GM21619 (cell line): ENCODE measurements around the gene BSND.

Experiments used
- ATAC-seq: cut with Tn5 transposase; IDR thresholded peaks from one replicate; pipeline ENCODE4 v1.9.1; 2021; ENCODE audit not compliant: unreplicated experiment

Gene BSND

DNA sequence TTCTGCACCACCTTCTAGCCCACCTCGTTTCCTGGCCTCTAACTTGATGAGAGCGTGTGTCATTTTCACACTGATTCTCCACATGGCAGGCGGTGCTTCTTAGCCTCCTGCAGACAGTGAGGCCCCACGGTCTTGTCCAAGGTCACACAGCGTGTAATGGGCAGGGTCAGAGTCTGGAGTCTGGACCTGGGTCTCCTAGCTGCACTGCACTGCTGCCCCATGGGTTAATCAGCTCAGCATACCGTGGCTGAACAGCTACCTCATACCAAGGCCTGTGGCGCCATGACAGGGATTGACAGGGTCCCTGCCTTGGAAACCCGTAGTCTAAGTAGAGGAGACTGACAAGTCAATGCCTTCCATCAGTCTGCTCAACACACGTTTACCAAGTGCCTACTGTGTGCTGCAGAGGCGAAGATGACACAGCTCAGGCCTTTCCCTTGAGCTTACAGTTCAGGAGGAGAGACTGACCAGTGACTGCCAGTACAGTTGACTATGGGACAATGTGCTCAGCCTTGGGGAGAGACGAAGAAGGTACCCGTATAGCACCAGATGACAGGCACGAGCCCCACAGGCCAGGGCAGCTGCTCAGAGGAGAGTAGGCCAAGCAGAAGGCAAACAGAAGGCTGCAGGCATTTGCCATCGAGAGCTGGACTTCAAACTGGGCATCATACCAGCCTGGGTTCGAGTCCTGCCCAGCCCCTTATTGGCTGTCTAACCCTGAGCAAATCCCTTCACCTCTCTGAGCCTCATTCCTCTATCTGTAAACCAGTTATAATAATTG lies 46.1 kb downstream of the BSND start:
- ATAC-seq: no peak

DNA sequence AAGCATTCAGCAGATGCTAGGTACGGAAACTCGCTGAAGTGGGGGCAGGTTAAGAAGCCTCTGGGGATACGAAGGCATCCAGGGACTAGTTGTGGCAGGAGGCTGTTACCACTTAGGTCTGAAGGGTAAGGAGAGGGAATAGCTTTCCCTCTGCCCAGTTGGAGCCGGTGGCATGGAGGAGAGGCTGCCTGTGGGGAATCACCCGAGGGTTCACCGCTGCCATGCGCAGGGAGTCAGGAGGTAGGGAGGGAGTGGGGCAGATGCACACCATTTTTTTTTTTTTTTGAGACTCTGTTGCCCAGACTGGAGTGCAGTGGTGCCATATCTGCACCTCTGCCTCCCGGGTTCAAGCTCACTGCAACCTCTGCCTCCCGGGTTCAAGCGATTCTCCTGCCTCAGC lies 46.7 kb downstream of the BSND start:
- no peak for ATAC-seq

DNA sequence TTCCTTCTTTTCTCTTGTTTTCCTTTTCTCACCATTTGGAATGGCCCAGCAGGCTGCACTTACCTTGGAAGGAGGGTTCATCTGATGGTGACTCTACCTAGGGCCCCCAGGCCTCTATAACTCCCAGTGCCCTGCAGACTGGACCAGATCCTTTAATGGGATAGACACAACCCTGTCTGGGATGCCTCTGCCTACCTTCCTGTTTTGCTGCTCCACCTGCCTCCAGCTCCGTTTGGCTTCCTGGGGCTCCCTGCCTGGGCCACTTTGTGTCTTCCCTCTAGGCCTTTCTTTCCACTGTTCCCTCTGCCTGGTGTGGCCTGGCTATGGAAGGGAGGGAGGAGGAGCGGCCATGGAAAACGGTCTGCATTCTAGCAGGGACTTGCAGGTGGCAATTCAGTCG lies 48.1 kb downstream of the BSND start:
- no peak for ATAC-seq

DNA sequence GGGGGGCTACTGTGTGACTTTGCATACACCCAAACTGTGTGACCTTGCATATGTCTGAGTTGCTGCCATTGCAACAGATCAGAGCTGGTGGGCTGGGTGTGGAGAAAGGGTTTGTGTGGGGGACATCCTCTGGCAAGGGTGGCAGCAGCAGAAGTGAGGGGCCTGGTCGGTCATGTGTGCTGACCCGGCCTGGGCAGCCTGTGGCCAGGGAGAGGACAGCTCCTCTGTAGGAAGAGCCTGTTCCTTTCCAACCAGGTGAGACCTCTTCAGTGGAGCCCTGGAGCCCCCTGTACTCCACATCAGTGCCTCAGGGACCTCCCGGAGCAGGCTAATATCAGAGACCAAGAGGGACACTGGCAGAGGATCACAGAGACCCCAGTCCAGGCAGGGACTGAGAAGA lies 48.9 kb downstream of the BSND start:
- ATAC-seq: no peak

DNA sequence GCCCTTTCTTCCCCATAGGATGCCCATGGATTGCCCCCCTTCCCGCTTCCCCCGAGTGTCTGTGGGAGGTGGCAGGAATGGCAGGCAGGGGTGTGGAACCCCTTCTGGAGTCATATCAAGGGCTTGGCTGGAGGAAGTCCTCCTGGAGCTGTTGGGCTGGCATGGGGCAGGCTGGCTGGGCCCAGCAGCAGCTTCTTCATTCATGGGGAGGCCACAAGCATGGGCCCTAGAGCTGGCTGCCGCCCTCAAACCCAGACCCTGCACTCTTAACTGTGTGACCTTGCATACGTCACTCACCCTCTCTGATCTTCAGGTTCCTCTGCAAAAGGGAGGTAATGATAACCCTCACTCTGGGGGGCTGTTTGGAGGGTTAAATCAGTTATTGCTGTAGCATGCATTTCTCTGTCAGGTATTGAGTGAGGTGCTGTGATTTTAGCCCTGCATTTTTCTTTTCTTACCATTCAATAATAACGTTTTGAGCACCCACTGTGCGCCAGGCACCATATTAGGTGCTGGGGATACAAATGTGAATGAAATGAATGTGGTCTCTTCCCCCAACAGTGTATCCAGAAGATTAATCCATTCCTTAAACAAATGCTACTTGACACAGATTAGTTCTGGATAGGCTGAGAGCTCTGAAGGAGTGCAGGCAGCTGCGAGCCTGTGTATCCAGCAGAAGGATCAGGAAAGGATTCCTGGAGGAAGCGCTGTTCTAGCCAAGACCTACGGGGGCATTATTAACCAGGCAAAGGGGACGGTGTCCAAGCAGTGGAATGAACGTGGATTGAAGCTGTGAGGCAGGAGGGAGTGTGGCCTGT lies 49.9 kb downstream of the BSND start:
- no peak for ATAC-seq

DNA sequence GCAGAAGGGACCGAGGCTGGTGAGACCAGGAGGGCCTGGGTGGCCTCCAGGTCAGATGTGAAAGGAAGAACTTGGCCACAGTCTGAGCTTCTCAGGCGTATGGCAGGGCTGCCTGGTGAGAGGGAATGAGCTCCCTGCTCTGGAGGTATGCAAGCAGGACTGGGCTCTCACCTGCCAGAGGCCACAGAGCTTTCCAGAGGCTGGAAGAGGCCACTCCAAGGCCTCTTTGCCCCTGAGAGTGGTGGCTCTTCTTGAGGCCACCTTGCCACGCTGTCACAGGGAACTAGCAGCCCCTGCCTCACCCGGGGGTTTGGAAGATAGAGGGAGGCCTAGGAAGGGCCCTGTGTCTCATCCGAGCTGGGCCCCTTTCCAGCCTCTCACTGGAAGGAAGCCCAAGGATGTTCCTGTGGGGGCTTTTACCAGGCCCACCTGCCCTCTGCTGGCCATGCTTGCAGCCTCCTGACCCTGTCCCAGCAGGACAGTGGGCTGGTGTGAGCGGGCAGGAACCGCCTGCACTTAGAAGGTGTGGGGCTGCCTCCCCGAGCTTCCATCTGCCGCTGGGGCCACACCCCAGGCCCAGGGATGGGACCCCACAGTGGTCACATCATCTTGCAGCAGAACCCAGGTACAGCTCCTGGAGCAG lies 50.7 kb downstream of the BSND start:
- no peak for ATAC-seq

DNA sequence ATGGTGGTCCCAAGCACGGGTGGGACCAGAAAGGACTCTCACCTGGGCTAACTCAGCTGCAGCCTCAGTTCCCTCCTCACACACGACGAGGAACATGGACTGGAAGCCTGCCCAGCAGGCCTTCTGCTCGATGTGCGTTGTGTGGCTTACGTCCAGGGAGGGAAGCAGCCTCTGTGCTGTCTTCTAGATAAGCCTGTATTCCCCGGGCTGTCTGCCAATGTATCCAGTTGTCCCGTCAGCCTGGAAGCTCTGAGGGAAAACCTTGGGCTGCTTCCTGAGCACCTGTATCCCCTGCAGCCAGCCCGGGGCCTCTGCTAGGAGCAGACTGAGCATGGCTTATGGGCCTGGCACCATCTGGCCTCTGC lies 51.2 kb downstream of the BSND start:
- no peak for ATAC-seq

DNA sequence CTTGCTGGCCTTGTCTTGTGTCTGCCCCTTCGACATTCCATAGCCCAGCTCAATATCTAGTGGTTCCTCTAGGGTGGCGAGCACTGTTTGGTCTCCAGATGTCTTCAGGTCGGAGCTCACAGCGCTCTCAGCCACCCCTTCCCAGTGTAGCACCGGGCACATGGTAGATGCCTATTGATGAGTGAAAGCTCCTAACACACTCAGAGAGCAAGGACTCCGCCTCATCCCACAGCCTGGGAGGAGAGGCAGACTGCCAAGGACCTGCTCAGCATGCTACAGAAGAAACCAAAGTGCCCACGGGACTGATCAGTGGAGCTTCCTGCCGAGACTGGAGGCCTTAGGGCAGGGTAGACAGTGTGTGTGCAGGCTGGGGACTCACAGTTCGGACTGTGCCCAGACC lies 51.5 kb downstream of the BSND start:
- ATAC-seq: no peak

DNA sequence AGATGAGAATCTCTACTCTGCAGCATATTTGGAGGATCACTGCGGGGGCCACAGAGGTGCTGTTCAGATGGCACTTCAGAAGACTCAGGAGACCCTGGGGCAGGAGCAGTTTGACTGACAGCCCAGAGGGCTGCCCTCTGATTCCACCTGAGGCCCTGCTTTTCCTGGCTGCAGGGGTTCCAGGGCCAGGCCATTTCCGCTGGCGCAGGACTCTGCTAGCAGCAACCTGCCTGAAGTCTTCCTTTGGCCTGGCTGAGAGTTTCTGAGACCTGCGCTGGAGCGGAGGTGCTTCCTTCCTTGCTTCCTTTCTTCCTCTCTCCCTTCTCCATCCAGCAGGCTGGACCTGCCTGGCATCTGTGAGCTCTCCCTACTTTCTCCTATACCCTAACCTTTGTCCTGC lies 52.4 kb downstream of the BSND start:
- no peak for ATAC-seq

DNA sequence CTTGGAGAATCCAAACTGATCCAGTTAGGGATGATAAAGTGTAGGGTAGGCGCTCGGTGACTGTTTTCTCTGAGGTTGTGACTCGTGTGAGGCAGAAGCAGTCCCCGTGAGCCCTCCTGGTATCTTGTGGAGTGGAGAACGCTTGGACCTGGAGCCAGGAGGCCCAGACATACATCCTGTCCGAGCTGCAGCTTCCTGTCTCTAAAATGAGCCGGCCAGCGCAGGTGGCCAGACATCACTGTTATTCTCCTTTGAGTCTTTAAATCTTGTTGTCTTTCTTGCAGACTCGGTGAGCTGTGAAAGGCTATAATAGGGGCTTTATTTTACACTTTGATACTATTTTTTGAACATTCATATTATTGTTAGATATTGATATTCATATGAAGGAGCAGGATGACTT lies 52.9 kb downstream of the BSND start:
- ATAC-seq: no peak

DNA sequence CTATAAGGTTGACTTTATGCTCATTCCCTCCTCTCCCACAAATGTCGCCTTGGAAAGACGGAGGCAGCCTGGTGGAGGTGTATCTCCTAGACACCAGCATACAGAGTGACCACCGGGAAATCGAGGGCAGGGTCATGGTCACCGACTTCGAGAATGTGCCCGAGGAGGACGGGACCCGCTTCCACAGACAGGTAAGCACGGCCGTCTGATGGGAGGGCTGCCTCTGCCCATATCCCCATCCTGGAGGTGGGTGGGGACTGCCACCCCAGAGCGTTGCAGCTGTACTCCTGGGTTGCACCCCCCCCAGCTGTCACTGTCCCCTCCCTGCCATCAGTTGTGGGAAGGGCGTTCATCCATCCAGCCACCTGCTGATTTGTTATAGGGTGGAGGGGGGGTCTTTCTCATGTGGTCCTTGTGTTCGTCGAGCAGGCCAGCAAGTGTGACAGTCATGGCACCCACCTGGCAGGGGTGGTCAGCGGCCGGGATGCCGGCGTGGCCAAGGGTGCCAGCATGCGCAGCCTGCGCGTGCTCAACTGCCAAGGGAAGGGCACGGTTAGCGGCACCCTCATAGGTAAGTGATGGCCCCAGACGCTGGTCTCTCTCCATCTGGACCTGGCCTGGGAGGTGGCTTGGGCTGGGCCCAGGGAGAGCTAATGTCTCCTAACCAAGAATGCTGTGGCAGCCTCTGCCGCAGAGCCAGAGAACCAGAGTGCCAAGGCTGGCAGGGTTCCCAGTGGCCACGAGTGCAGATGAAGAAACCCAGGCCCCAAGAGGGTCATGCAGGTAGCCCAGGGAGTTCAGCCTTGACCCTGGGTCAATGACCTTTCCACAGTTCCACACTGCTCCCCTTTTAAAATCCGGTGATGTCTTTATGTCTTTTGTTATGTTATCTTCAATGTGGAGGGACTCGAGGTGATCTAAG lies 53.7 kb downstream of the BSND start:
- ATAC-seq: no peak

DNA sequence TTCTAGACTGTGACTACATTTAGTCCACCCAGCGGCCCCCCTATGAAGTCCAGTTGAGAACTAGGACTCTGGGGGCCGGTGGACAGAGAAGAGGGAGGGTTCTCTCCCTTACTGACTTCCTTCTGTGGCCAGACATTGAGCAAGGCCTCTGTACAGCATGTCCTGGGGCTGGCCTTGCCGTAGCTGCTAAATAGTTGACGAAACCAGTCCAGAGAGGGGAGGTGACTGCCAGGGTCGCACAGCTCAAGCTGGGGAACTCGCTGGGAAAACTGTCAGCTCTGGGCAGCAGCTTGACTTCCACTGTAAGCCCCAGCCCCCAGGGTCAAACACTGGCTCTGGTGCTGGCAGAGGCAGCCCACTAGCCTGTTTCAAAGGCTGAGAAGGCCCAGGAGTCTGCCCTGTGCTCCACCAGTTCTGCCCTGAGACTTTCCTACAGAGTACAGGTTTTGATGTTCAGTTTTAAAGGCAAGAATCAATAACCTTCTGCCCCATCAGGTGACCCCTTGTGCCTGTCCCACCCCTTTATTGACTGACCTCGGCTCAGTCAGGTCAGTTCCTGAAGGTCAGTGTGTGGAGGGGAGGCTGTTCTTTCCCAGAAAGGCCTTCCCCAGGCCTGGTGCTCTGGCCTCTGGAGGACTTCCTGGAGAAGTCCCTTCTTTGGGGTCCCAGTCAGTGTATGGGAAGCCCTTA lies 54.7 kb downstream of the BSND start:
- no peak for ATAC-seq

DNA sequence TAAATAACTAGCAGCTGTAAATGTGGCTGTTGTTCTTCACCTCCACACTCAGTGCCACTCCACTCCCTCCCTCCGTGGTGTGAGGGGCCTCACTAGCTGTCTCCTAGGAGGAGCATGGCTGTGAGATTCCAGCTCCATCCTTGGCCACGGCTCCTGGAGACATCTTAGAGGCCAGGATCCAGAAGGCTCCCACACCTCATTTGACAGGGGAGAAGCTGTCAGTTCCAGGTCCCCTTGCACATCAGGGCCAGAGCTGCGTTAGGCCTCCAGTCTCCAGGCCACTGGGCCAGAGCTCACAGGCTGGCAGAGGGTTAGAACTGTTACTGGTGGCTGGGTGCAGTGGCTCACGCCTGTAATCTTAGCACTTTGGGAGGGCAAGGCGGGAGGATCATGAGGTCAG lies 55.7 kb downstream of the BSND start:
- no peak for ATAC-seq

DNA sequence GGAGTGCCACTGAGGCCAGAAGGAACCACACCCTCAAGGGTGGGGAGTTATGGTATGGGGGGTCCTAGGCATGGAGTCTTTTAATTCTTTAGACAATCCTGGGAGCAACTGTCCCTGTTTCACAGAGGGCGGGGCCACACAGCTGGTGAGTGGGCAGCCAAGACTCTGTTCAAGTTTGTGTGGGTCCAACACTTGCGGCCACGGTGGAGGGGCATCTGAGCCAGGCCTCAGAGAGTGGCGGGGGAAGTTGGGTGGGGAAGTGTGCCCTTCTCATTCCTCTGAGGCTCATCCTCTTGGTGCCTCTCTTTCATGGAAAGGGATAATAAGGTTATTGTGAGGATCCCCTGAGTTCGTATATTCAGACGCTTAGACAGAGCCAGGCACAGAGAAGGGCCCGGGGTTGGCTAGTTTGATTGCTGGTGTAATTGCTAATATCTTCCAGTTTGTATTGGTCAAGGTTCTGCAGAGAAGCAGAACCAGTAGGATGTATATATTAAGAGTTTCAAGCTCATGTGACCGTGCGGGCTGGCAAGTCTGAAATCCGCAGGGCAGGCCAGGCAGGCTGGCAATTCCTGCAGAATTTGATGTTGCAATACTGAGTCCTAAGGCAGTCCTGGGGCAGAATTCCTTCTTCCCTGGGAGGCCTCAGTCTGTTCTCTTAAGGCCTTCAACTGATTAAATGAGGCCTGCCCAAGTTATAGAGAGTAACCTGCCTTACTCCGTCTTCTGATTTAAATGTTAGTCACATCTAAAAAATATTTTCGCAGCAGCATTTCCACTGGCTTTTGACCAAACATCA lies 56.5 kb downstream of the BSND start:
- ATAC-seq: no peak

DNA sequence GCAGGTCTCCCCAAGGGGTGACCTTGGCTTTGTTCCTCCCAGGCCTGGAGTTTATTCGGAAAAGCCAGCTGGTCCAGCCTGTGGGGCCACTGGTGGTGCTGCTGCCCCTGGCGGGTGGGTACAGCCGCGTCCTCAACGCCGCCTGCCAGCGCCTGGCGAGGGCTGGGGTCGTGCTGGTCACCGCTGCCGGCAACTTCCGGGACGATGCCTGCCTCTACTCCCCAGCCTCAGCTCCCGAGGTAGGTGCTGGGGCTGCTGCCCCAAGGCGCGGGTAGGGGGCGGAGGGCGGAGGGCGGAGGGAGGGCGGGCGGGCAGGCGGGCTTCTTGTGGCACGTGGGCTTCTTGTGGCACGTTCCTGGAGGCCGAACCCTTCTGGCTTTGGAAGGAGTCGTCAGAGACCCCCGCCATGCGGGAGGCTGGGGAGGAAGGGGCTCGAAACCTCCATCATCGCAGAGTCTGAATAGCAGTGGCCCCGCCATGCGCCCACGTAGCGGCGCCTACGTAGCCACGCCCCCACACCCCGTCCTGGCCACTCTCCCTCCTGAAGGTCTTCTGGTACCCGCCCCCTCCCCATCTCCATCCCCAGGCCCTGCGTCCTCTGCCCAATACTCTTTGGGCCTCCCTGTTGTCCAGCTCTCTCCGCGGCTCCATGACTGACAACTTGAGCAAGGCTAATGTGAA lies 57.4 kb downstream of the BSND start:
- no peak for ATAC-seq

DNA sequence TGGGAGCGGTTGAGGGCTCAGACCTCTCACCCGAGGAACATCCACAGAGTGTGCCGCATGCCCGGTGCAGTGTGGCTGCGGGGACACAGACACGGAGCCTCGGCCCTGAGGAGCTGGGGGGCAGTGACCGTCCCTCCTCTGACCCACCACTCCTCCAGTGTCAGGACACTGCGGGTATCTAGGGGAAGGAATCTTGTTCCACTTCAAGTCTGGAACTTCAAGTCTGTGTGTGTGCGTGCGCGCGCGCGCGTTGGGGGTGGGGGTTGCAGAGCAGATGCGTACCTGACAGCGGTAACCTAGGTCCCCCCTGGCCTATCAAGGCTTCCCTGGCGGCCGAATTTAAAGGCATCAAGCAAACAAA lies 57.9 kb downstream of the BSND start:
- no peak for ATAC-seq

DNA sequence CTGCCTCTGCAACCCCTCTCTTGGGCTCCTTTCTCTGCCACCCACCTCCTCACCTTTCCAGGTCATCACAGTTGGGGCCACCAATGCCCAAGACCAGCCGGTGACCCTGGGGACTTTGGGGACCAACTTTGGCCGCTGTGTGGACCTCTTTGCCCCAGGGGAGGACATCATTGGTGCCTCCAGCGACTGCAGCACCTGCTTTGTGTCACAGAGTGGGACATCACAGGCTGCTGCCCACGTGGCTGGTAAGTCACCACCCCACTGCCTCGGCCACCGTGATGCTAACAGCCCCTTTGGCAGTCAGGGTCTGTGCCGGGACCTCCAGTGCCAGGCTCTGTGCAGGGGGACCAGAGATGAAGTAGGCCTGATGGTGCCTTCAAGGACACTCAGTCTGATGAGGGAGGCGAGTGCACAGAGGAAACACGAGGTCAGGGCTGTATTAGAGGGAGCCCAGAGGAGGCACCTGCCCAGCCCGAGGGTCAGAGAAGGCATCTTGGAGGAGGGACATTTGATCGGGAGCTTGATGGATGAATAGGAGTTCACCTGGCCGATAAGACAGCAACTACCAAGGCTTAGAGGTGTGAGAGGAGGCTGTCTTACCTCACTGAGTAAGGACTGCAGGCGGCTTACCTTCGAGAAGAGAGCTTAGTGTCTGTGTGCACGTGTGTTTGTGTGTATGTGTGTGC lies 58.7 kb downstream of the BSND start:
- no peak for ATAC-seq

DNA sequence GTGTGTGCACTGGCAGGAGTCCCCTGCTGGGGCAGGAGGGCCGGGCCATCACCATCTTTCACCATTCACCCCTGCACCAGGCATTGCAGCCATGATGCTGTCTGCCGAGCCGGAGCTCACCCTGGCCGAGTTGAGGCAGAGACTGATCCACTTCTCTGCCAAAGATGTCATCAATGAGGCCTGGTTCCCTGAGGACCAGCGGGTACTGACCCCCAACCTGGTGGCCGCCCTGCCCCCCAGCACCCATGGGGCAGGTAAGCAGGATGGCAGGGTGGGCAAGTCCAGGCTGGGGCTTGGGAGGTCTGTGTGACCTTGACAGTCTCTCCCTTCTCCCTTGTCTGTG lies 59.2 kb downstream of the BSND start:
- ATAC-seq: no peak
